GM18873 (cell line): ENCODE measurements around the gene ITGA4.

Source experiments
- ATAC-seq: cut with Tn5 transposase; IDR thresholded peaks from one replicate; pipeline ENCODE4 v1.9.1; 2021; ENCODE audit warnings: mild to moderate bottlenecking, moderate library complexity, moderate number of reproducible peaks; ENCODE audit not compliant: unreplicated experiment, low FRiP score

Gene ITGA4

GRCh38 chr2:181485638-181485946, 28.4 kb downstream of the ITGA4 start:
- ATAC-seq = no peak

GRCh38 chr2:181499231-181499630, 42.0 kb downstream of the ITGA4 start:
- no peak for ATAC-seq

- ATAC-seq = no peak
Measured at GRCh38 chr2:181500201-181500600, 43.0 kb downstream of the ITGA4 start.

- ATAC-seq = no peak
Measured at GRCh38 chr2:181515719-181516118, 58.5 kb downstream of the ITGA4 start.

- no peak for ATAC-seq
Measured at GRCh38 chr2:181516992-181517391, 59.8 kb downstream of the ITGA4 start.

GRCh38 chr2:181517685-181518301, 60.6 kb downstream of the ITGA4 start:
- no peak for ATAC-seq

- ATAC-seq = no peak
Measured at GRCh38 chr2:181520253-181520652, 63.1 kb downstream of the ITGA4 start.

- ATAC-seq = no peak
Measured at GRCh38 chr2:181523756-181524155, 66.6 kb downstream of the ITGA4 start.

- ATAC-seq = no peak
Measured at GRCh38 chr2:181526014-181526413, 68.8 kb downstream of the ITGA4 start.

GRCh38 chr2:181527058-181527457, 69.9 kb downstream of the ITGA4 start:
- ATAC-seq = no peak

- no peak for ATAC-seq
Measured at GRCh38 chr2:181528441-181528840, 71.3 kb downstream of the ITGA4 start.

- no peak for ATAC-seq
Measured at GRCh38 chr2:181536730-181537129, 79.5 kb downstream of the ITGA4 start.

- ATAC-seq = no peak
Measured at GRCh38 chr2:181540421-181540820, 83.2 kb downstream of the ITGA4 start.

- ATAC-seq = no peak
Measured at GRCh38 chr2:181542170-181542569, 85.0 kb downstream of the ITGA4 start.

GRCh38 chr2:181546086-181546485, 88.9 kb downstream of the ITGA4 start:
- ATAC-seq = no peak

- ATAC-seq = no peak
Measured at GRCh38 chr2:181552808-181553207, 95.6 kb downstream of the ITGA4 start.

GRCh38 chr2:181553244-181553643, 96.1 kb downstream of the ITGA4 start:
- no peak for ATAC-seq

GRCh38 chr2:181554061-181554830, 97.1 kb downstream of the ITGA4 start:
- no peak for ATAC-seq

GRCh38 chr2:181558371-181558770, 101.2 kb downstream of the ITGA4 start:
- ATAC-seq = no peak

- peak; percentile 40 for ATAC-seq
Measured at GRCh38 chr2:181563101-181563692, 106.0 kb downstream of the ITGA4 start.

- ATAC-seq = no peak
Measured at GRCh38 chr2:181566334-181567032, 109.3 kb downstream of the ITGA4 start.
